Measurements from ENCODE around the gene GRIA1.

The GRIA1 gene

GRCh38 chr5:153490118-153491037, at the start of gene GRIA1:
GRIA1 (plus strand) TSS chr5:153490670.
- DNase-seq (ENCODE audit: low read depth), result no peak

DNA sequence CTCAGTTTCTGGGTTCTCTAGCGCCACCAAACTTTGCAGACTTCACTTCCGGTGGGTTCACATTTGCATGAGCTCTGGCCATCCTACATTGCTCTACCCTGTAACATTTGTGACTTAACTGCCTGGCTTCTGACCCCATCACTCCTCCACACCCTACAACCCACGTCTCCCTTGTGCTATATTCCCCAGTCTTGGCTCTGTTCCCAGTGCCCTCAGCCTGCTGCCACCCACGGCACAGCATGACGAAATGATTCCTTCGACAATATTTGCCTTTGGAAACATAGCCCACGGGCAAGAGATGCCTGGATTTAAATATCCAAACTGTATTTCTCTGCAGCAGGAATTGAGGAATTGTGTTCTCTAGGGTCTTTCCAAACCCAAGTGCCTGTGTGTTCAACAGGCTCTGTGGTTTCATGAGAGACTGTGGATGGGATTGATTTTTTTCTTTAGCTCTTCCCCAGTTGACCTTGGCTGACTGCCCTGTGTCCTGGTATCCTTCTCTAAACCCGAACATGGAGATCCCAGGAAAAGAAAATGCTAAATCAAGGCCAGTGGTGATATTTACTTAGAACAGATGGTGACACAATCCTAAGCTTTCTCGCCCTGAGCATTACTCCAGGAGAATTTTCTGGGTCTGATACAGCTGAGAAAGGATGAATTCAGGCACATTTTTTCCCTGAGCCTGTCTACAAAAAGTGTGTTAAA, 44.4 kb upstream of the GRIA1 start:
- DNase-seq (ENCODE audit: low read depth), result no peak

- DNase-seq (ENCODE audit: low read depth), result no peak
Measured at GRCh38 chr5:153447534-153447933, 42.9 kb upstream of the GRIA1 start.

DNA sequence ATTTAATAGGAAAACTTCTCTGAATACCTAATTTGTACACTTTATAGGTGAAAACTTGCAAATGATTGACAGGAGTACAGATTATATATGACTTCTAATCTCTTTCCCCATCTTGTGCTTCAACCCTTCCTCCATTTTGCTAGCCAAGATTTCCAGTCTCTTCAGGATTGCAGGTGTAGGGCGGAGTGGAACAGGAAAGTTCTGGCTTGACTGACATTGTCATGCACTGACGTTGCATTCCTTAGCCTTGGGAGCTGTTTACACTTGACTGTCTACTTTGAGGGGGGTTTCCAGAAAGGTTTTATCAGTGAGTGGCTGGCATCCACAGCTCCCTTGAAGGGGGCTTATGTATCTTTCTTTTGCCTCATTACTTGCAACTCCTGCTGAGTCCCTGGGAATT, 34.1 kb upstream of the GRIA1 start:
- no peak for DNase-seq (ENCODE audit: low read depth)

DNA sequence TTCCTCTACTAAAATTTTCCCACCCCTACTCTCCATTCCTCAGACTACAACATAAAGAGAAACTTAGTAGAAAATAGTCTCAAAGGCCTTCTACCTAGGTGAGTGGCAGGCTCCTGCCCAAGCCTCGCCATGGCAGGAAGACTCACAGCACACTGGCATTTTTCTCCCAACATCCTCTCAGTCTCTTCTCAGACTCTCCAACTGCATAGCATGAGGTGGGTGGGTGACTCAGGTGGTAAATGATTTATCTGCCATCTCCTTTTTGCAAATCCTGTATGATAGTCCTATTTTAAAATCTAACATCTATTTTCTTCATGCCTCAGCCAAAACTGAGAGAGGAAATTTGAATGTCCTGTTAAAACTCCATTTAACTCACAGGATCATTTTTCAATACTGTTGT, 33.5 kb upstream of the GRIA1 start:
- DNase-seq (ENCODE audit: low read depth), result no peak

- DNase-seq (ENCODE audit: low read depth), result no peak
Measured at GRCh38 chr5:153458268-153458667, 32.2 kb upstream of the GRIA1 start.

DNA sequence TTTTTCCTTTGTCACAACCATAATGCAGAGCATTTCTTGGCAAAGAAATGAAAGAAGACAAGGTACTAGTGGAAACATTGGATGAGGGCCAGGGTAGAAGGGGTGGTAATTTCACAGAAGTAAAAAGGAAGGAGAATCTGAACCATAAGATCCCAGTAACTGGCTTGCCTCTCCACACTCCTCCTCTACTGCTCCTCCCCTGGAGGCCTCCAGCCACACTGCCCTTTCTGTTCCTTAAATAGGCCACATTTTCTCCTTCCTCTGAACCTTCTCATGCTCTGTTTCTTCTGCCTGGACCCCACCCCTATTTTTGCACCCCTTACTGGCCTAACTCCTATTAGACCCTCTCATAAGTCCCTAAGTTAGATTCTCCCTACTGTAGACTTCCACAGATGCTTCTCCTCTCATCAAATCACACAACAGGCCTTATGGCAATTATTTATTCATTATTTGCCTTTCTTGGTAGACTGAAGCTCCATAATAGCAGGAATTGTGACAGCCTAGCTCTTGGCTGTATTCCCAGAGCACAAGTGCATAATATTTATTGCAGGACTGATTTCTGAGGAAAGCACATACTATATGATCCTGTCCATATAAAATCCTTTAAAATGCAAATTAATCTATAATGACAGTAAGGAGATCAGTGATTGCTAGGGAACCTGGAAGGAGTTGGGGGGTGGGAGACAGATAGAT, 31.3 kb upstream of the GRIA1 start:
- DNase-seq (ENCODE audit: low read depth), result no peak

- peak; percentile 13 for DNase-seq (ENCODE audit: low read depth)
Measured at GRCh38 chr5:153460421-153460820, 30.0 kb upstream of the GRIA1 start.

DNA sequence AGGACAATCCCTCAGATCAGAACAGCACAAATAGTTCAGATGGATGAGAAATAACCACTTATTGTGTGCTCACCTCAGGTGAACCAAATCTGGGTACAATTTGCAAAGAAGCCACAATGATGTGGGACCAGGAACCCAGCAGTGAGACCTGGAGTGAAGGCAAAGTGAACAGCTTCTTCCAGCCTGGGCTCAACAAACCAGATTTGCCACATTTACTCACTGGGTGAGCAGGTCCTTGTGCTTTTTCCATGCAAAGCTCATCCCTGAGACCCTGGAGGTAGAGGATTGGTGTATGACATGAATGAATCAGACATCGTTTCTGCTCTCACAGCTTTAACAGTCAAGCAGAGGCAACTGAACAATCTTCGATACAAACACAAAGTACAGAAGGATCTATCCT, 29.1 kb upstream of the GRIA1 start:
- no peak for DNase-seq (ENCODE audit: low read depth)

DNA sequence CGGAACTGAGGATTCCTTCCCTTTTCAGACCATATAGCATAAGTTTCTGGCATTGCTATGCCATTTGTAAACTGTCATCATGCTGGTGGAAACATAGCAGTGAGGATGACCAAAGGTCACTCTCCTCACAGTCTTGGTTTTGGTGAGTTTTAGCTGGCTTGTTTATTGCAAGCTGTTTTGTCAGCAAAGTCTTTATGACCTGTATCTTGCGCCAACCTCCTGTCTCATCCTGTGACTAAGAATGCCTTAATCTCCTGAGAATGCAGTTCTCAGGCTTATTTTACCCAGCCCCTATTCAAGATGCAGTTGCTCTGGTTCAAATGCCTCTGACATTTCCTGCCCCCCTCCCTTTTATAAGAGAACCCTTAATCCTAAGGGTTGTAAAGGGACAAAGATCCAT, 26.7 kb upstream of the GRIA1 start:
- DNase-seq (ENCODE audit: low read depth), result peak; percentile 73

- DNase-seq (ENCODE audit: low read depth), result no peak
Measured at GRCh38 chr5:153467546-153467945, 22.9 kb upstream of the GRIA1 start.

- no peak for DNase-seq (ENCODE audit: low read depth)
Measured at GRCh38 chr5:153469423-153469822, 21.0 kb upstream of the GRIA1 start.

- DNase-seq (ENCODE audit: low read depth), result no peak
Measured at GRCh38 chr5:153470736-153471135, 19.7 kb upstream of the GRIA1 start.

- peak; percentile 71 for DNase-seq (ENCODE audit: low read depth)
Measured at GRCh38 chr5:153476767-153477166, 13.7 kb upstream of the GRIA1 start.

DNA sequence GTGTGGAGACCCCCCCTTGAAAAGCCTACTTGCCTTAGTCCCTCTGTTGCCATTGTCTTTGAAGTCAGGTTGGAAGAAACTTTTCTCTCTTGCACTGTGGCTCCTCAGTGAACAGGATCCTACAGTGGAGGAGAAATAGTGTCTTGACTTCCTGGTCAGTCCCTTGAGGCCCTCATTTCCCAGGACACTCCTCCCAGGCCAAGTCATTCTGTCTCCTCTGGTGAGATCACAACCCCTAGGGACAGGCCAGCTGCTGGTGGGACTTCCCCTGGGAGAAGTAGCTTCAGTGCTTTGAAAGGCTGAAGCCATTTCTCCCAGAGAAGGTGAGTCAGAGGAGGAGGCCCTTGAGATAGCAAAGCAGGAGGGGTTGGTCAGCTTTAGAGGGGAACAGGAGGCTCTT, 10.1 kb upstream of the GRIA1 start:
- DNase-seq (ENCODE audit: low read depth), result peak; percentile 13

- DNase-seq (ENCODE audit: low read depth), result no peak
Measured at GRCh38 chr5:153483482-153483881, 7.0 kb upstream of the GRIA1 start.

DNA sequence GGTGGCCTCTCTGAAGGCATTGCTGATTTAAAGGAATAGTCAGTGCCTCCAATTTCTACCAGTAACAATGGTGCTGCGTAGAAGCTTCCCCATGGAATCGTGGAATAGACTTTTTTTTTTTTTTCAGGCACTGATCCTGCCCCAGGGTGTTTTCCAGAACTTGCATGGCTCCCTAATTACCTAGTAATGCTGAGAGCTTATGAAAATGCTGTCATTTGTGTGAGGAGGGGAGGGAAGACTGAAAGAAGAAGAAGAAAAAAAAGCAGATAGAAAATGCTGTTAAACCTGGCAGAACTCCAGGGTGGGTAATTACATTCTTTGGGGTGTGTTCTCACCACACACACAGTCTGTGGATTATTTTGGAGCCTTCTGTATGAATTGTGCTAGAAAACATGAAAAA, 4.8 kb upstream of the GRIA1 start:
- DNase-seq (ENCODE audit: low read depth), result no peak

DNA sequence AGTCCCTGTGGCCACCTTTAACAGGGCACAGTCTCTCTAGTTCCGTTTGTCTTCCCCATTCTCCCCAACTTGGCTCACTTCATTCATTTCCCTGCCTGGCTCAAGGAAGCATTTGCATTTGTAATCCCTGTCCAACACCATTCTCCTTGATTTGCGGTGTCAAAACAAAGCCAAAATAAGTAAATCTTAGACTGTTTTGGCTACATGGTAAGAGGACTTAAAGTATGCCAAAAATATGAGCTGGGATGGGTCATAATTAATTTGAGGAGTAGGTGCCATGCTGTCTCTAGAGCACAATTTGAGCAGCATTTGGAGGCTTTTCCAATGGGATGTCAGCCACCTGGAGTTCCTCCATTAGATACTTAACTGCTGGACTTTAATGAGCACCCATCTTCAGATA, 3.7 kb upstream of the GRIA1 start:
- DNase-seq (ENCODE audit: low read depth), result no peak

GRCh38 chr5:153489611-153490010, 859 bp upstream of the GRIA1 start:
- no peak for DNase-seq (ENCODE audit: low read depth)

- DNase-seq (ENCODE audit: low read depth), result no peak
Measured at GRCh38 chr5:153491038-153491744, 721 bp downstream of the GRIA1 start.

DNA sequence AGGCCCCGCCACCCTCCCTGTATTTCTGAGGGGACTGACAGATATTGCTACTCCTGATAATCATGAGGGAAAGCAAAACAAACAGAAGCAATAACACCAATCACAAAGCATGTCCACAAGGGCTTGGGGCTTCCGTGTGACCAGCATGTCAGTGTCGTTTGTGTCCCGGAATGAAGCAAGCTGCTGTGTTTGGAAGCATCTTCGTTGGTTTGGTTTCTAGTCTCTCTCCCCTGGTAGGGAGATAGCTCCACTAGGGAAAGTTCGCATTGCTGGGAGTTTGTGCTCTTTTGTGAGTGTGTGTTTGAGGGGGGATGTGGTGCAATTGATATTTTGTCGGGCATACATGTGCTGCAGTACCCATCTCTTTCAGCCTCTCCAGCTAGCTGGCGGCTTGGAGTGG, 1.4 kb downstream of the GRIA1 start:
- DNase-seq (ENCODE audit: low read depth), result no peak

DNA sequence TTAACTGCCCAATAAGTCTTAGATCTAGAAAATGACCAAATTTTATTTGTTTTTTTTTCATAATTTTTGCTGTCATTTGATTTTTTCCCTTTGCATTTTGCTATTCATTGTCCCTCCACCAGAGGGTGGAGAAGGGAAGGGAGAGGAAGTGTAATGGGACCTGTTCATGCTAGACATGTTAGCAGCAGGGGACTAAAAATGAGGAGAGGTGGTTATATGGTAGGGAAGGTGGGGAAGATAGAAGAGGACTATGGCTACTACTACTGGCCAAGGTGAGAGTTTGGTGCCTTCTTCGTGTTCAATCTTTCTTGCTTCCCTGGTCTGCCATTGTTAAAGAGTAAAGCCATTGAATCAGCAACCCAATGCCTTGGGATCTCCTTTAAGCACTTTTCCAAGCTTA, 6.4 kb downstream of the GRIA1 start:
- peak; percentile 15 for DNase-seq (ENCODE audit: low read depth)
